ENCODE data around the gene E4F1. TPM values are rescaled to one million over a fixed set of nuclear protein-coding genes. Genes with fewer than 3 reads are reported as not detected.
A peak's percentile ranks its signal among the peaks of the same experiment; 100 is the strongest.

The E4F1 gene
- total RNA-seq, 1 experiment from 2014 or later: 34.4 TPM

DNA sequence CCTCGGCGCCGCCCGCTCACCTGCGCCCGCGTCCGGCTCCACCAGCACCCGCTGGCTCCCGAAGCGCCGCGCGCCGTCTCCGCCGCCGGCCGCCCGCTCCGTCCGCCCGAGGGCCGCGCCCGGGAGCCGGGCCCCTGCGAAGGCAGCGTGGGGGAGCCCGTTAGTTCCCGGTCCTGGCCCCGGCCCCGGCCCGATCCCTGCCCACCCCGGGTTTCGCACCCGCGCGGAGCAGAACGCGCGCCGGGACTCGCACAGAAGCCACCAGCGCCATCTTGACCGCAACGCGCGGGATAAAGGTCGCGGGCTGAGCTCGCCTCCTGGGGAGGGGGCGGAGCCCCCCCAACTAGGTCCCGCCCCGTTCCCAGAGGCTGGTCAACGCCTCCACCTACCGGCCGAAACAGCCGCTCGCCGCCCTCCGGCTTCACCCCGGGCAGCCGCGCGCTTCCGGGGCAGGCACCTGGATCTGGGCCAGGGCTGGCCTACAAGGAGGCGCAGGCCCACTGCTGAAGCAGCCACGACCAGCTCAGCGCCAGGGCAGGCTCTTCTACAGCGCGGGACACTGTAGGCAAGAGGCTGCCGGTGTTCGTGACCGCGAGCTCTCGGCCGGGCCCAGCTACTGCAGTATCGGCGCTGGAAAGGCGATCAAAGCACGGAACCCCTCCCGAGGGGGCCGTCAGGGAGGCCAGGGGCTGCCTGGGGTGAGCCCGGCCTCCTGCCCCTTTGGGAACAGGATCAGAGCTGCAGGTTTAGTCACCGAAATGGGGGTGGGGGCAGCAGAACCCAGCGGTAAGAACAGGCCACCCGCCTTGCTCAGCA, 28.1 kb downstream of the E4F1 start, which contains the start of gene ECI1 (continued):
- TF ChIP-seq, protein P1, sequence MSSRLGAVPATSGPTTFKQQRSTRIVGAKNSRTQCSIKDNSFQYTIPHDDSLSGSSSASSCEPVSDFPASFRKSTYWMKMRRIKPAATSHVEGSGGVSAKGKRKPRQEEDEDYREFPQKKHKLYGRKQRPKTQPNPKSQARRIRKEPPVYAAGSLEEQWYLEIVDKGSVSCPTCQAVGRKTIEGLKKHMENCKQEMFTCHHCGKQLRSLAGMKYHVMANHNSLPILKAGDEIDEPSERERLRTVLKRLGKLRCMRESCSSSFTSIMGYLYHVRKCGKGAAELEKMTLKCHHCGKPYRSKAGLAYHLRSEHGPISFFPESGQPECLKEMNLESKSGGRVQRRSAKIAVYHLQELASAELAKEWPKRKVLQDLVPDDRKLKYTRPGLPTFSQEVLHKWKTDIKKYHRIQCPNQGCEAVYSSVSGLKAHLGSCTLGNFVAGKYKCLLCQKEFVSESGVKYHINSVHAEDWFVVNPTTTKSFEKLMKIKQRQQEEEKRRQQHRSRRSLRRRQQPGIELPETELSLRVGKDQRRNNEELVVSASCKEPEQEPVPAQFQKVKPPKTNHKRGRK (CRISPR knock-in tag; IDR thresholded peaks at IDR 0.05; ENCODE audit: borderline replicate concordance): no peak
- TF ChIP-seq, protein P2, sequence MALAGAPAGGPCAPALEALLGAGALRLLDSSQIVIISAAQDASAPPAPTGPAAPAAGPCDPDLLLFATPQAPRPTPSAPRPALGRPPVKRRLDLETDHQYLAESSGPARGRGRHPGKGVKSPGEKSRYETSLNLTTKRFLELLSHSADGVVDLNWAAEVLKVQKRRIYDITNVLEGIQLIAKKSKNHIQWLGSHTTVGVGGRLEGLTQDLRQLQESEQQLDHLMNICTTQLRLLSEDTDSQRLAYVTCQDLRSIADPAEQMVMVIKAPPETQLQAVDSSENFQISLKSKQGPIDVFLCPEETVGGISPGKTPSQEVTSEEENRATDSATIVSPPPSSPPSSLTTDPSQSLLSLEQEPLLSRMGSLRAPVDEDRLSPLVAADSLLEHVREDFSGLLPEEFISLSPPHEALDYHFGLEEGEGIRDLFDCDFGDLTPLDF (CRISPR knock-in tag; IDR thresholded peaks at IDR 0.05): no peak
- no peak for TF ChIP-seq TEAD4 (CRISPR knock-in tag; IDR thresholded peaks at IDR 0.05)
- TF ChIP-seq, protein P3, sequence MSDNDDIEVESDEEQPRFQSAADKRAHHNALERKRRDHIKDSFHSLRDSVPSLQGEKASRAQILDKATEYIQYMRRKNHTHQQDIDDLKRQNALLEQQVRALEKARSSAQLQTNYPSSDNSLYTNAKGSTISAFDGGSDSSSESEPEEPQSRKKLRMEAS (CRISPR knock-in tag; IDR thresholded peaks at IDR 0.05): peak; percentile 73
- TF ChIP-seq TCF7 (CRISPR knock-in tag; IDR thresholded peaks at IDR 0.05; ENCODE audit: low read depth): no peak
- TF ChIP-seq, protein P4, sequence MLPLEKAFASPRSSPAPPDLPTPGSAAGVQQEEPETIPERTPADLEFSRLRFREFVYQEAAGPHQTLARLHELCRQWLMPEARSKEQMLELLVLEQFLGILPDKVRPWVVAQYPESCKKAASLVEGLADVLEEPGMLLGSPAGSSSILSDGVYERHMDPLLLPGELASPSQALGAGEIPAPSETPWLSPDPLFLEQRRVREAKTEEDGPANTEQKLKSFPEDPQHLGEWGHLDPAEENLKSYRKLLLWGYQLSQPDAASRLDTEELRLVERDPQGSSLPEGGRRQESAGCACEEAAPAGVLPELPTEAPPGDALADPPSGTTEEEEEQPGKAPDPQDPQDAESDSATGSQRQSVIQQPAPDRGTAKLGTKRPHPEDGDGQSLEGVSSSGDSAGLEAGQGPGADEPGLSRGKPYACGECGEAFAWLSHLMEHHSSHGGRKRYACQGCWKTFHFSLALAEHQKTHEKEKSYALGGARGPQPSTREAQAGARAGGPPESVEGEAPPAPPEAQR (CRISPR knock-in tag; IDR thresholded peaks at IDR 0.05): no peak
- TF ChIP-seq TP53 (CRISPR knock-in tag; IDR thresholded peaks at IDR 0.05): peak; percentile 82; the same call in 1 of the 2 replicates
- no peak for TF ChIP-seq CBFB (CRISPR knock-in tag; IDR thresholded peaks at IDR 0.05; ENCODE audit: low read depth)
- no peak for TF ChIP-seq ZNF138 (CRISPR knock-in tag; conservative IDR thresholded peaks at IDR 0.05)
- TF ChIP-seq, protein P5, sequence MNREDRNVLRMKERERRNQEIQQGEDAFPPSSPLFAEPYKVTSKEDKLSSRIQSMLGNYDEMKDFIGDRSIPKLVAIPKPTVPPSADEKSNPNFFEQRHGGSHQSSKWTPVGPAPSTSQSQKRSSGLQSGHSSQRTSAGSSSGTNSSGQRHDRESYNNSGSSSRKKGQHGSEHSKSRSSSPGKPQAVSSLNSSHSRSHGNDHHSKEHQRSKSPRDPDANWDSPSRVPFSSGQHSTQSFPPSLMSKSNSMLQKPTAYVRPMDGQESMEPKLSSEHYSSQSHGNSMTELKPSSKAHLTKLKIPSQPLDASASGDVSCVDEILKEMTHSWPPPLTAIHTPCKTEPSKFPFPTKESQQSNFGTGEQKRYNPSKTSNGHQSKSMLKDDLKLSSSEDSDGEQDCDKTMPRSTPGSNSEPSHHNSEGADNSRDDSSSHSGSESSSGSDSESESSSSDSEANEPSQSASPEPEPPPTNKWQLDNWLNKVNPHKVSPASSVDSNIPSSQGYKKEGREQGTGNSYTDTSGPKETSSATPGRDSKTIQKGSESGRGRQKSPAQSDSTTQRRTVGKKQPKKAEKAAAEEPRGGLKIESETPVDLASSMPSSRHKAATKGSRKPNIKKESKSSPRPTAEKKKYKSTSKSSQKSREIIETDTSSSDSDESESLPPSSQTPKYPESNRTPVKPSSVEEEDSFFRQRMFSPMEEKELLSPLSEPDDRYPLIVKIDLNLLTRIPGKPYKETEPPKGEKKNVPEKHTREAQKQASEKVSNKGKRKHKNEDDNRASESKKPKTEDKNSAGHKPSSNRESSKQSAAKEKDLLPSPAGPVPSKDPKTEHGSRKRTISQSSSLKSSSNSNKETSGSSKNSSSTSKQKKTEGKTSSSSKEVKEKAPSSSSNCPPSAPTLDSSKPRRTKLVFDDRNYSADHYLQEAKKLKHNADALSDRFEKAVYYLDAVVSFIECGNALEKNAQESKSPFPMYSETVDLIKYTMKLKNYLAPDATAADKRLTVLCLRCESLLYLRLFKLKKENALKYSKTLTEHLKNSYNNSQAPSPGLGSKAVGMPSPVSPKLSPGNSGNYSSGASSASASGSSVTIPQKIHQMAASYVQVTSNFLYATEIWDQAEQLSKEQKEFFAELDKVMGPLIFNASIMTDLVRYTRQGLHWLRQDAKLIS (CRISPR knock-in tag; IDR thresholded peaks at IDR 0.05; ENCODE audit: borderline replicate concordance): no peak
- TF ChIP-seq, protein P6, sequence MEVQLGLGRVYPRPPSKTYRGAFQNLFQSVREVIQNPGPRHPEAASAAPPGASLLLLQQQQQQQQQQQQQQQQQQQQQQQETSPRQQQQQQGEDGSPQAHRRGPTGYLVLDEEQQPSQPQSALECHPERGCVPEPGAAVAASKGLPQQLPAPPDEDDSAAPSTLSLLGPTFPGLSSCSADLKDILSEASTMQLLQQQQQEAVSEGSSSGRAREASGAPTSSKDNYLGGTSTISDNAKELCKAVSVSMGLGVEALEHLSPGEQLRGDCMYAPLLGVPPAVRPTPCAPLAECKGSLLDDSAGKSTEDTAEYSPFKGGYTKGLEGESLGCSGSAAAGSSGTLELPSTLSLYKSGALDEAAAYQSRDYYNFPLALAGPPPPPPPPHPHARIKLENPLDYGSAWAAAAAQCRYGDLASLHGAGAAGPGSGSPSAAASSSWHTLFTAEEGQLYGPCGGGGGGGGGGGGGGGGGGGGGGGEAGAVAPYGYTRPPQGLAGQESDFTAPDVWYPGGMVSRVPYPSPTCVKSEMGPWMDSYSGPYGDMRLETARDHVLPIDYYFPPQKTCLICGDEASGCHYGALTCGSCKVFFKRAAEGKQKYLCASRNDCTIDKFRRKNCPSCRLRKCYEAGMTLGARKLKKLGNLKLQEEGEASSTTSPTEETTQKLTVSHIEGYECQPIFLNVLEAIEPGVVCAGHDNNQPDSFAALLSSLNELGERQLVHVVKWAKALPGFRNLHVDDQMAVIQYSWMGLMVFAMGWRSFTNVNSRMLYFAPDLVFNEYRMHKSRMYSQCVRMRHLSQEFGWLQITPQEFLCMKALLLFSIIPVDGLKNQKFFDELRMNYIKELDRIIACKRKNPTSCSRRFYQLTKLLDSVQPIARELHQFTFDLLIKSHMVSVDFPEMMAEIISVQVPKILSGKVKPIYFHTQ (CRISPR knock-in tag; IDR thresholded peaks at IDR 0.05): no peak
- TF ChIP-seq, protein P7, sequence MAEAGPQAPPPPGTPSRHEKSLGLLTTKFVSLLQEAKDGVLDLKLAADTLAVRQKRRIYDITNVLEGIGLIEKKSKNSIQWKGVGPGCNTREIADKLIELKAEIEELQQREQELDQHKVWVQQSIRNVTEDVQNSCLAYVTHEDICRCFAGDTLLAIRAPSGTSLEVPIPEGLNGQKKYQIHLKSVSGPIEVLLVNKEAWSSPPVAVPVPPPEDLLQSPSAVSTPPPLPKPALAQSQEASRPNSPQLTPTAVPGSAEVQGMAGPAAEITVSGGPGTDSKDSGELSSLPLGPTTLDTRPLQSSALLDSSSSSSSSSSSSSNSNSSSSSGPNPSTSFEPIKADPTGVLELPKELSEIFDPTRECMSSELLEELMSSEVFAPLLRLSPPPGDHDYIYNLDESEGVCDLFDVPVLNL (CRISPR knock-in tag; IDR thresholded peaks at IDR 0.05; ENCODE audit: borderline replicate concordance, low read depth): no peak
- TF ChIP-seq, protein P8, sequence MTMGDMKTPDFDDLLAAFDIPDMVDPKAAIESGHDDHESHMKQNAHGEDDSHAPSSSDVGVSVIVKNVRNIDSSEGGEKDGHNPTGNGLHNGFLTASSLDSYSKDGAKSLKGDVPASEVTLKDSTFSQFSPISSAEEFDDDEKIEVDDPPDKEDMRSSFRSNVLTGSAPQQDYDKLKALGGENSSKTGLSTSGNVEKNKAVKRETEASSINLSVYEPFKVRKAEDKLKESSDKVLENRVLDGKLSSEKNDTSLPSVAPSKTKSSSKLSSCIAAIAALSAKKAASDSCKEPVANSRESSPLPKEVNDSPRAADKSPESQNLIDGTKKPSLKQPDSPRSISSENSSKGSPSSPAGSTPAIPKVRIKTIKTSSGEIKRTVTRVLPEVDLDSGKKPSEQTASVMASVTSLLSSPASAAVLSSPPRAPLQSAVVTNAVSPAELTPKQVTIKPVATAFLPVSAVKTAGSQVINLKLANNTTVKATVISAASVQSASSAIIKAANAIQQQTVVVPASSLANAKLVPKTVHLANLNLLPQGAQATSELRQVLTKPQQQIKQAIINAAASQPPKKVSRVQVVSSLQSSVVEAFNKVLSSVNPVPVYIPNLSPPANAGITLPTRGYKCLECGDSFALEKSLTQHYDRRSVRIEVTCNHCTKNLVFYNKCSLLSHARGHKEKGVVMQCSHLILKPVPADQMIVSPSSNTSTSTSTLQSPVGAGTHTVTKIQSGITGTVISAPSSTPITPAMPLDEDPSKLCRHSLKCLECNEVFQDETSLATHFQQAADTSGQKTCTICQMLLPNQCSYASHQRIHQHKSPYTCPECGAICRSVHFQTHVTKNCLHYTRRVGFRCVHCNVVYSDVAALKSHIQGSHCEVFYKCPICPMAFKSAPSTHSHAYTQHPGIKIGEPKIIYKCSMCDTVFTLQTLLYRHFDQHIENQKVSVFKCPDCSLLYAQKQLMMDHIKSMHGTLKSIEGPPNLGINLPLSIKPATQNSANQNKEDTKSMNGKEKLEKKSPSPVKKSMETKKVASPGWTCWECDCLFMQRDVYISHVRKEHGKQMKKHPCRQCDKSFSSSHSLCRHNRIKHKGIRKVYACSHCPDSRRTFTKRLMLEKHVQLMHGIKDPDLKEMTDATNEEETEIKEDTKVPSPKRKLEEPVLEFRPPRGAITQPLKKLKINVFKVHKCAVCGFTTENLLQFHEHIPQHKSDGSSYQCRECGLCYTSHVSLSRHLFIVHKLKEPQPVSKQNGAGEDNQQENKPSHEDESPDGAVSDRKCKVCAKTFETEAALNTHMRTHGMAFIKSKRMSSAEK (CRISPR knock-in tag; IDR thresholded peaks at IDR 0.05; ENCODE audit: borderline replicate concordance): no peak
- 0 out of 2 replicates have a peak, but pooled peaks have one; percentile 16 for TF ChIP-seq ZNF263 (CRISPR knock-in tag; IDR thresholded peaks at IDR 0.05; ENCODE audit: low read depth)
- TF ChIP-seq ZNF671 (CRISPR knock-in tag; IDR thresholded peaks at IDR 0.05): peak; percentile 89; the same call in 1 of the 2 replicates
- TF ChIP-seq OVOL2 (CRISPR knock-in tag; IDR thresholded peaks at IDR 0.05; ENCODE audit: borderline replicate concordance): no peak
- no peak for TF ChIP-seq CREB1 (CRISPR knock-in tag; IDR thresholded peaks at IDR 0.05)
